Esophagus muscularis mucosa (tissue), 4 donors: Measurements from ENCODE around the gene RAB20.

Experiments used
- EP300 ChIP-seq: sonication (generic); formaldehyde crosslinking; IDR thresholded peaks from one replicate; pipeline ENCODE4 v1.6.1; 2017; ENCODE audit warnings: antibody characterized with exemption
- POLR2A ChIP-seq: fragments of 450-650 bp; IDR thresholded peaks from one replicate; pipeline ENCODE4 v1.6.1; 2017; ENCODE audit warnings: antibody characterized with exemption, moderate library complexity, mild to moderate bottlenecking, low read depth
- POLR2AphosphoS5 ChIP-seq, 2 donors: sonication (generic); formaldehyde crosslinking; IDR thresholded peaks; one replicate each; pipeline ENCODE4 v1.6.1; 2017; ENCODE audit warnings: antibody characterized with exemption in 2 of 2
- TF ChIP-seq, protein P1 (sequence below), 3 experiments: fragments of 200-600 bp in 2 of 3; fragments of 450-650 bp in 1 of 3; sonication (generic) in 2 of 3; IDR thresholded peaks; one replicate each; pipeline ENCODE4 v1.5.1; 2017 to 2019; ENCODE audit warnings: antibody characterized with exemption in 3 of 3, mild to moderate bottlenecking in 2 of 3, moderate library complexity in 1 of 3

DNA sequence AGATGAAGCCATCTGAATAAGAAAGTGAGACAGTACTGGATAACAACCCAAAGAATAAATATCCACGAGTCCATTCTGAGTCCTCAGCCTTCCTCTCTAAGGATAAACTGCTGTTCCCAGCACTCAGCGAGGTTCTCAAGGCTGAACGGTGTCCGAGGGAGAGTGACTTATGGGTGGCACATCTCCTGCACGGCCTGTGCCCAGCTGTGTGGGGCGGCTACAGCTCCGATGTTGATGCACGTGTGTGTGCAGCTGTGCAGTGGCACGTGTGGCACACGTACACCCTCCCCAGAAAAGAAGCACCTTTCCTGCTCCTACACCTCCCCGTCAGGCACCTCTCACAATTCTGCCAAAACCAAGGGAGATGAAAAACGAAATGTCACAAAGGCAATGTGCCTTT lies 45.0 kb downstream of the RAB20 start:
- TF ChIP-seq, protein P1, sequence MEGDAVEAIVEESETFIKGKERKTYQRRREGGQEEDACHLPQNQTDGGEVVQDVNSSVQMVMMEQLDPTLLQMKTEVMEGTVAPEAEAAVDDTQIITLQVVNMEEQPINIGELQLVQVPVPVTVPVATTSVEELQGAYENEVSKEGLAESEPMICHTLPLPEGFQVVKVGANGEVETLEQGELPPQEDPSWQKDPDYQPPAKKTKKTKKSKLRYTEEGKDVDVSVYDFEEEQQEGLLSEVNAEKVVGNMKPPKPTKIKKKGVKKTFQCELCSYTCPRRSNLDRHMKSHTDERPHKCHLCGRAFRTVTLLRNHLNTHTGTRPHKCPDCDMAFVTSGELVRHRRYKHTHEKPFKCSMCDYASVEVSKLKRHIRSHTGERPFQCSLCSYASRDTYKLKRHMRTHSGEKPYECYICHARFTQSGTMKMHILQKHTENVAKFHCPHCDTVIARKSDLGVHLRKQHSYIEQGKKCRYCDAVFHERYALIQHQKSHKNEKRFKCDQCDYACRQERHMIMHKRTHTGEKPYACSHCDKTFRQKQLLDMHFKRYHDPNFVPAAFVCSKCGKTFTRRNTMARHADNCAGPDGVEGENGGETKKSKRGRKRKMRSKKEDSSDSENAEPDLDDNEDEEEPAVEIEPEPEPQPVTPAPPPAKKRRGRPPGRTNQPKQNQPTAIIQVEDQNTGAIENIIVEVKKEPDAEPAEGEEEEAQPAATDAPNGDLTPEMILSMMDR (IDR thresholded peaks at IDR 0.05), result no peak
- TF ChIP-seq POLR2A (no peak), EP300 (no peak), POLR2AphosphoS5 (IDR thresholded peaks at IDR 0.05) (no peak)
